Diencephalon (tissue), 1 donor: ENCODE measurements around the gene PPRC1. TPM values are rescaled to one million over a fixed set of nuclear protein-coding genes. Genes with fewer than 3 reads are reported as not detected.

ENCODE experiments used
- small RNA-seq: library from RNA; depleted of rRNA; stranded (forward); fragments of <200 nt; gene quantifications from one replicate; pipeline ENCODE3, GENCODE V24; 2014
- total RNA-seq: library from RNA; depleted of rRNA; stranded (reverse); fragments of >200 nt; gene quantifications from one replicate; pipeline ENCODE4 v1.2.3, GENCODE V29; 2014

The PPRC1 gene
- 9.5 TPM for total RNA-seq

GRCh38 chr10:102132563-102133372 lies at the start of gene PPRC1:
Gene PPRC1 (plus strand): TSS chr10:102133040. CDS start chr10:102133069, 29 bp downstream.

GRCh38 chr10:102120142-102120990 lies 12.5 kb upstream of the PPRC1 start, which contains the start of gene LDB1:
Gene LDB1 (minus strand): TSS chr10:102120368. CDS start chr10:102120110, 258 bp downstream.

GRCh38 chr10:102151774-102152544 lies 19.1 kb downstream of the PPRC1 start, which contains the start of gene NOLC1:
Gene NOLC1 (plus strand): TSS chr10:102152389. CDS start chr10:102152411, 22 bp downstream.

Small RNAs within 50 kb of the gene (small RNA-seq; reads per million reads assigned to genes)
- gene AL500527.1 (not detected), gene AL500527.2 (not detected)

Other genes starting within 250 kb of the PPRC1 start
- gene ARMH3, start 76.9 kb upstream of the PPRC1 start, total RNA-seq = 22.6 TPM
- gene HPS6, start 67.7 kb upstream of the PPRC1 start, total RNA-seq = 12.9 TPM
- 63.4 TPM for gene LDB1, start 12.7 kb upstream of the PPRC1 start, total RNA-seq
- gene NOLC1, start 19.3 kb downstream of the PPRC1 start, total RNA-seq = 48.9 TPM
- gene ELOVL3, start 93.3 kb downstream of the PPRC1 start, total RNA-seq = 0.92 TPM
- gene PITX3, start 108.5 kb downstream of the PPRC1 start, total RNA-seq = 0.69 TPM
- 31.8 TPM for gene GBF1, start 112.5 kb downstream of the PPRC1 start, total RNA-seq